ENCODE measurements around the gene CPEB1.

Gene CPEB1

GRCh38 chr15:82647045-82647834 lies at the start of gene CPEB1:
Gene CPEB1, minus strand, starts transcription at chr15:82647363. Its CDS starts 18,904 bp downstream, at chr15:82628459.
- no peak for DNase-seq

DNA sequence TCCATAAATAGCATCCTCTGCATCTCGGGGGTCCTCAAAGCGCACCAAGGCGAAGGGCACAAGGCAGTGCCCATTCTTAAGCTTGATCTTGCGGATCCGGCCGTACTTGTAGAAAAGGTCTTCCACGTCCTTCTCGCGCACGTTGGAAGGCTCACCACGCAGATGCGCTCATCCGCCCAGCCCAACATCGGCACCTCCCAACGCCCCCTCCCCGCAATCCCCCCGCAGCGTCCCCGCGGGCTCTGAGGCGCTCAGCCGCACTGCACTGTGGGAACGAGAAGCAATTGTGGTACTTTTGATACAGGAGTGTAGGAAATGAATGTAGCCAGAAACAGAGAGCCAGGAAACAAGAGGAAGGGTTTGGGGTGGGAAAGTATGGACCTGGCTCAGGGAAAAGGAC lies 45.0 kb upstream of the CPEB1 start:
- DNase-seq: no peak

GRCh38 chr15:82689147-82689546 lies 42.0 kb upstream of the CPEB1 start:
- no peak for DNase-seq

DNA sequence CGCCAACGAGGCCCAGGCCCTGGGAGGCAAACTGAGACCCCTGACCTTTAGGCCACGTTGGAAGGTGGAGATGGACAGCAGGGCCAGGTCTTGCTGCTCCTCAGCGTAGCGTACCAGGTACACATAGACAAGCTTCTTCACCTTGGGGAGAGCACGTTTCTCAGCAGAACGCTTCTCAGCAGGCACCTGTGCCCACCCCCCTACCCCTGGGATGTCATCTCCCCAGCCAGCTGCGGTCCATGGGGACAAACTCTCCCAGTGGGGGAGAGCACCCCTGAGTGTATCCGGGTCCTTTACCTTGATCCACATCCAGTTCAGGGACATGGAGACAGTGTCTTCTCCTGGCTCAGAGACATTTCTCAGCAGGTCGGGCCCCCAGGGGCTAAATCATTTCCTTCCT lies 41.5 kb upstream of the CPEB1 start:
- no peak for DNase-seq

DNA sequence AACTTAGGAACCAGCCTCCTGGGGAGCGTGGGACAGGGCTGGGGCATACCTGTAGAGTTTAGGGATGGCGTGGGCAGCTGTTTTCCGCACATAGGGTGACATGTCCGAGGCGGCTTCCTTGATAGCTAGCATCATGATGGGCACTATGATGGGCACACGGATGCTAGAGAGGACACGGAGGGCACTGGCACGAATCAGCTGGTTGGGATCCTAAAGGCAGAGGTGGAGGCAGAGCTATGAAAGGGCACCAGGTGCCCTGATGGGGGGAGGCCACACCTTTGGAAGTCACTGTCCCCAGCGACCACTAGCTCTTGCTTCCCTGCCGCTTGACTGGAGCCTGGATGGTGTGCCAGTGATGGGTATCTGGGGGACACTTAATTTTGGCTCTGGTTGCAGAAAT lies 34.2 kb upstream of the CPEB1 start:
- no peak for DNase-seq

DNA sequence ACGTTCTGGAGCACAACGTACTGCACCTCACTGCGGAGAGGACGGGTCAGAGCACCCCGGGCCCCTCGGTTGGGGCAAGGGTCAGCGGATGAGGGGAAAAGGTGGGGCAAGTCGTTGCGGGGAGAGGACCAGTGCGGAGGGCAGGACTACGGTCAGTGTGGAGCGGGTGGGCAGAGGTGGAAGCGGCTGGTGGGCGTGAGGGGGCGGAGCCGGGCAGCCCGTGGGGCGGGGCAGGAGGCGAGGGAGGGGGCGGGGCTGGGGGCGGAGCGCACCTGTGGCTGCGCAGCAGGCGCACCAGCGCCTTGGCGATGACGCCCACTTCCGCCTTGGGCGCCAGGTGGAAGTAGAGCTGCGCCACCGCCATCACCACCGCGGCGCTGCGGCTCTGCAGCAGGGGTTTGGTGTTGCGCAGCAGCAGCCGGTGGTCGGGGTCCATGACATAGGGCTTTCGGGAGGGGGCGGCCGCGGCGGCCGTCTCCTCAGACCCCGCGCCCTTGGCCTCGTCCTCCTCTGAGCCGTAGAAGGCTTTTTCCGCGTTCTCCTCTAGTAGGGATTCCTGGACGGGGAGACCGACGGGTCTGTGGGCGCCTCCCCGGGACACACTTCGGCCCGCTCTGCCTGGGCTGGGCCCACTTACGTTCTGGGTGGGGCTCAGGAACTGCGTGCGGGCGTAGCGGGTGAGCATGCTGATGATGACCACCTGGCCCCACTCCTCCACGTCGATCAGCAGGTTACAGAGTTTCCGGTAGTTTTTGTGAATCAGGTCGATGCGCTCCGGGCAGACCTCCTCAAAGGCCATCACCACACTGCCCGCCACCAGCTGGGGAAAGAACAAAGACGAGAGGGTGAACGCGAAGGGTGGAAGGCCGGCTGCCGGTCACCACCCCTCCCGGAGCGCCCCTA lies 33.3 kb upstream of the CPEB1 start:
- DNase-seq: no peak

DNA sequence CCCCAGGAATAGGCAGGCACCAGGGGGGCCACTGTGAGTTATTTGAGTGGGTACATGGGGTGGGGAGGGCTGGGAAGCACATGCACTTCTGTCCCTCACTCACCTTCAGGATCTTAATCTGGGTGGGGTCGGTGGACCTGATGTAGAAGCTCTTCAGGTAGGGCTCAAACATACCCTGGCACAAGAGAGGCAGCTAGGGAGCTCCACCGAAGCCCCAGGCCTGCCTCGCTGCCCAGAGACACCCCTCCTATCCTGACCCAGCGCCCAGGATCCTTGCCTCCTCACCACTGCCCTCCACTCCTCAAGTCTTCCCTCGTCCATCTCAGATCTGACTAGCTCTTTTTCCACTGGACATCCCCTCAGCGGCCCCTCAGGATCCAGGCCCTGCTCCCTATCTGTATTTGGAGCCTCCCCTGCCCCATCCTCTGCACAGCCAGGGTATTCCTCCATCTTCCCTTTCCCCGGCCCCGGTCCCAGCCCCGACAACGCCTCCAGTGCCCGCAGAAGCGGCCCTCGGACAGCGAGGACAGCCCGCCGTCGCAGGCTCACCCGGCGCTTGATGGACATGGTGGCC lies 32.5 kb upstream of the CPEB1 start:
- no peak for DNase-seq

DNA sequence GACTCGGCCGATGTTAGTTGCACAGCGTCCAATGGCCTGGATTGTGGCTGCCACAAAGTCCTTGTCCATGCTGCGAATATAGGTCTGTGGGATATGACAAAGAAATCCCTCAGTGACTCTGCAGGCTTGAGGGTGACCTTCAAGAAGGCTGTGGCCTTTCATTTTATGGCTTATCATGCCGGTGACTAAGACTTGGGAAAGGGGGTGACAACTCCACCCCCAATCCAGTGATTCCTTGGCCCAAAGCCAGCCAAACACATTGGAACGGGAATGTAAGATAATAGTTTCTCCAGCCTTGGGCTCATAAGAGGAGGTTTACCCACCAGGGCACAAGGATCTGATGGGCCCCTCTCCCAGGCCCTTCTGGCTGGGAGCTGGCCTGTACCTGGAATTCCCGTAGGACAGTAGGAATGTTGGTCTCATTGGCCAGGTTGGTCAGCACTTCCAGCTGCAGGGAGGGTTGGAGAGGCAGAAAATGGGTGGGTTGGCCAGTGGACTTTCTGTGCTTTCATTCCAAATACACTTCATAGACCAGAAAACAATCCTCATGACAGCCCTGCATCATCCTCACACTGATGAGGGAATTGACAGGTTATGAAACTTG lies 30.7 kb upstream of the CPEB1 start:
- no peak for DNase-seq

- no peak for DNase-seq
Observed at GRCh38 chr15:82674873-82675272, 27.7 kb upstream of the CPEB1 start.

GRCh38 chr15:82670699-82671098 lies 23.5 kb upstream of the CPEB1 start:
- DNase-seq: no peak

- no peak for DNase-seq
Observed at GRCh38 chr15:82666606-82667005, 19.4 kb upstream of the CPEB1 start.

GRCh38 chr15:82664021-82664420 lies 16.9 kb upstream of the CPEB1 start:
- no peak for DNase-seq

- DNase-seq: no peak
Observed at GRCh38 chr15:82663186-82663600, 16.0 kb upstream of the CPEB1 start.

GRCh38 chr15:82662641-82663040 lies 15.5 kb upstream of the CPEB1 start:
- no peak for DNase-seq

- DNase-seq: no peak
Observed at GRCh38 chr15:82660378-82660777, 13.2 kb upstream of the CPEB1 start.

- no peak for DNase-seq
Observed at GRCh38 chr15:82656641-82657266, 9.6 kb upstream of the CPEB1 start.

- DNase-seq: no peak
Observed at GRCh38 chr15:82655606-82656005, 8.4 kb upstream of the CPEB1 start.

DNA sequence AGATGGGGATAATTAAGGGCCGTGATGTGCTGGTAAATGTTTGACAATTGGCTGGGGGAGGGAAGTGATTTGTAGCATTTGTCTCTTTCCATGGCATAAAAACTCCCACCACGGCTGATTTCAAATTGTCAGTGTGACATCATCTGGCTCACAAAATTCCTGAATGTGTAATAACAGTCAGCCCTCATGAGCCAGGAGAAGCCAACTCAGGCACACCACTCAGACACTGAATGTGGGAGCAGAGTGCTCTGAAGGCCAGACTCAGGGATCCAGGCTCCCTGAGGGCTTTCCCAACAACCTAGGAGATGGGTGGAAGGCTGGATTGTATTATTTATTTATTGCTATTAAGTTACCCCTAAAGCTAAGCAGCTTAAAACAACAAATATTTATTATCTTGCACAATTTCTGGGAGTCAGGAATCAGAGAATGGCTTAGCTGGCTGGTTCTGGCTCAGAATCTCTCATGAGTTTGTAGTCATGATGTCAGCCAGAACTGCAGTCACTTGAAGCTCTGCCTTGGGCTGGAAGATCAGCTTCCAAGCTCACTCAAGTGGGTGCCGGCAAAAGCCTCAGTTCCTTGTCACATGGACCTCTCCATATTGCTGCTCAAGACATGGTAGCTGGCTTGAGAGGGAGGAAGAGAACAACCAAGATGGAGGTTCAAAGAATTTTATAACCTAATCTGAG lies 6.5 kb upstream of the CPEB1 start:
- DNase-seq: no peak

GRCh38 chr15:82651708-82652107 lies 4.5 kb upstream of the CPEB1 start:
- no peak for DNase-seq

- no peak for DNase-seq
Observed at GRCh38 chr15:82650046-82650670, 3.0 kb upstream of the CPEB1 start.

DNA sequence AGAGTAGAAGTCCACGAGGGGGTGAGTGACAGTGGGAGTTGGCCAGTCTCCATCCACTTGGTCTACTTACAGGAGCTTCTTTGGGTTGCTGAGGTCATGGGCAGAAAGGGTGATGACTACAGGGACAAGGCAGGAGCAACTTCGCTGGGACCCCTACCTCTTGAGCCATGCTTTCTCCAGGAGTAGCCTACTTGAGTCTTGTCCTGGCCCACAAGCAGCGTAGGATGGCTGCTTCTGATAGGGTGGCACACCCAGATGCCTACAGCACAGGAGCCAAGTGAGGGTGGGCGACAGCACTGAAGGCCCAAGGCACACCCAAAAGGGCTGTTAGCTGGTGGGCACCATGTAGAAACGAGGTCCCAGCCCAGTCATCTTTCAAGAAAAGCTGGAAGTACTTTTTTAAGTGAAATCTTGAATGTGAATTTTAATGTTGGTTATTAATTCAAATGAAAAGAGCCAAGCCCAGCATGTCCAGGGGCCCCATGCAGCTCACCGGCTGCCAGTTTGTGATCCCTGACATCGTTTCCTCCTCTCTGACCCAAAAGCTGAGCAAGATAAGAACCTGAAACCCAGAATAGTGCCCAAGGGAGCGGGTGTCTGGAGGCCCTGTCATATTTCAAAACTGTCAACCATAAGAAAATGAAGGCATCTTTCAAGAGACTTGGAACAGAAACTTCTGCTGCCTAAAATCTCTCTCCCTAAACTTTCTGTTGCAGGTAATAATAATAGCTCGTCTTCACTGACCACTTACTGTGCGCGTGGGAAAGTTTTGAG lies 2.2 kb upstream of the CPEB1 start:
- no peak for DNase-seq

Data from NCI-H524 treated with DMSO at 0.1 percent for 48 hours (cell line).